Measurements from ENCODE around the gene WDR17.

- TF ChIP-seq, protein P1, sequence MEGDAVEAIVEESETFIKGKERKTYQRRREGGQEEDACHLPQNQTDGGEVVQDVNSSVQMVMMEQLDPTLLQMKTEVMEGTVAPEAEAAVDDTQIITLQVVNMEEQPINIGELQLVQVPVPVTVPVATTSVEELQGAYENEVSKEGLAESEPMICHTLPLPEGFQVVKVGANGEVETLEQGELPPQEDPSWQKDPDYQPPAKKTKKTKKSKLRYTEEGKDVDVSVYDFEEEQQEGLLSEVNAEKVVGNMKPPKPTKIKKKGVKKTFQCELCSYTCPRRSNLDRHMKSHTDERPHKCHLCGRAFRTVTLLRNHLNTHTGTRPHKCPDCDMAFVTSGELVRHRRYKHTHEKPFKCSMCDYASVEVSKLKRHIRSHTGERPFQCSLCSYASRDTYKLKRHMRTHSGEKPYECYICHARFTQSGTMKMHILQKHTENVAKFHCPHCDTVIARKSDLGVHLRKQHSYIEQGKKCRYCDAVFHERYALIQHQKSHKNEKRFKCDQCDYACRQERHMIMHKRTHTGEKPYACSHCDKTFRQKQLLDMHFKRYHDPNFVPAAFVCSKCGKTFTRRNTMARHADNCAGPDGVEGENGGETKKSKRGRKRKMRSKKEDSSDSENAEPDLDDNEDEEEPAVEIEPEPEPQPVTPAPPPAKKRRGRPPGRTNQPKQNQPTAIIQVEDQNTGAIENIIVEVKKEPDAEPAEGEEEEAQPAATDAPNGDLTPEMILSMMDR (IDR thresholded peaks at IDR 0.05): peak; percentile 33 to 56 (median 40)
- TF ChIP-seq POLR2A (IDR thresholded peaks at IDR 0.05): no peak
- TF ChIP-seq POLR2AphosphoS5 (IDR thresholded peaks at IDR 0.05): no peak
- no peak for TF ChIP-seq EP300 (IDR thresholded peaks at IDR 0.05)
Measured at GRCh38 chr4:176123710-176124407, 58.2 kb downstream of the WDR17 start.

Measured in gastroesophageal sphincter (tissue), 3 donors.